Trophoblast cell (in vitro differentiated cells and primary cell): ENCODE measurements around the gene DNAJC13.

ENCODE experiments used
- DNase-seq, 2 donors: peaks; one replicate each; pipeline ENCODE4 v3.0.0-alpha.2; 2016
- H2AFZ ChIP-seq: 2 replicates; pipeline ENCODE4 v1.6.1; 2013; ENCODE audit warnings: low read length, moderate library complexity, mild to moderate bottlenecking; ENCODE audit not compliant: insufficient read depth, poor library complexity
- H2AK5ac ChIP-seq: 2 replicates; pipeline ENCODE4 v1.6.1; 2013; ENCODE audit warnings: mild to moderate bottlenecking, low read length
- H2BK120ac ChIP-seq: 2 replicates; pipeline ENCODE4 v1.6.1; 2013; ENCODE audit warnings: low read length, mild to moderate bottlenecking, moderate library complexity; ENCODE audit not compliant: insufficient read depth, poor library complexity
- H2BK12ac ChIP-seq: 2 replicates; pipeline ENCODE4 v1.6.1; 2013; ENCODE audit warnings: mild to moderate bottlenecking, low read length, moderate library complexity
- H2BK5ac ChIP-seq: 2 replicates; pipeline ENCODE4 v1.6.1; 2013; ENCODE audit warnings: low read length, low read depth, moderate library complexity, mild to moderate bottlenecking; ENCODE audit not compliant: poor library complexity
- H3K14ac ChIP-seq: 2 replicates; pipeline ENCODE4 v1.6.1; 2013; ENCODE audit warnings: mild to moderate bottlenecking, low read length
- H3K18ac ChIP-seq: 2 replicates; pipeline ENCODE4 v1.6.1; 2013; ENCODE audit warnings: mild to moderate bottlenecking, low read length
- H3K23ac ChIP-seq: 2 replicates; pipeline ENCODE4 v1.6.1; 2013; ENCODE audit warnings: low read length
- H3K27ac ChIP-seq: 2 replicates; pipeline ENCODE4 v1.5.1; 2013; ENCODE audit warnings: low read depth, mild to moderate bottlenecking, inconsistent platforms, low read length, moderate library complexity
- H3K27me3 ChIP-seq: 2 replicates; pipeline ENCODE4 v1.6.1; 2013; ENCODE audit warnings: inconsistent platforms, mild to moderate bottlenecking, low read length, moderate library complexity; ENCODE audit not compliant: insufficient read depth
- H3K36me3 ChIP-seq, 2 experiments: 1 replicate in 1 of 2; 2 replicates in 1 of 2; pipeline ENCODE4 v1.6.1; 2013; ENCODE audit warnings: low read length in 2 of 2, mild to moderate bottlenecking in 2 of 2, moderate library complexity in 1 of 2; ENCODE audit not compliant: insufficient read depth in 2 of 2, control insufficient read depth in 1 of 2
- H3K4ac ChIP-seq: 2 replicates; pipeline ENCODE4 v1.6.1; 2013; ENCODE audit warnings: low read depth, mild to moderate bottlenecking, low read length, moderate library complexity
- H3K4me1 ChIP-seq, 2 experiments: 1 replicate in 1 of 2; 2 replicates in 1 of 2; pipeline ENCODE4 v1.6.1; 2013; ENCODE audit warnings: low read length in 2 of 2, mild to moderate bottlenecking in 2 of 2, moderate library complexity in 1 of 2; ENCODE audit not compliant: insufficient read depth in 2 of 2, control insufficient read depth in 1 of 2
- H3K4me2 ChIP-seq: 2 replicates; pipeline ENCODE4 v1.6.1; 2013; ENCODE audit warnings: inconsistent platforms, mild to moderate bottlenecking, low read length, moderate library complexity
- H3K4me3 ChIP-seq: 2 replicates; pipeline ENCODE4 v1.5.1; 2013; ENCODE audit warnings: mild to moderate bottlenecking, low read depth, low read length, inconsistent platforms
- H3K79me1 ChIP-seq: one replicate; pipeline ENCODE4 v1.6.1; 2013; ENCODE audit warnings: low read length
- H3K79me2 ChIP-seq: 2 replicates; pipeline ENCODE4 v1.6.1; 2013; ENCODE audit warnings: low read length, mild to moderate bottlenecking; ENCODE audit not compliant: control insufficient read depth, insufficient read depth, poor library complexity
- H3K9ac ChIP-seq: 2 replicates; pipeline ENCODE4 v1.6.1; 2013; ENCODE audit warnings: mild to moderate bottlenecking, low read length
- H3K9me3 ChIP-seq: 2 replicates; pipeline ENCODE4 v1.6.1; 2013; ENCODE audit warnings: low read depth, mild to moderate bottlenecking, control low read depth, inconsistent platforms, low read length; ENCODE audit not compliant: insufficient read depth
- H4K12ac ChIP-seq: 2 replicates; pipeline ENCODE4 v1.6.1; 2013; ENCODE audit warnings: low read depth, mild to moderate bottlenecking, low read length, moderate library complexity
- H4K8ac ChIP-seq: 2 replicates; pipeline ENCODE4 v1.6.1; 2013; ENCODE audit warnings: low read depth, mild to moderate bottlenecking, low read length, moderate library complexity
- H4K91ac ChIP-seq: one replicate; pipeline ENCODE4 v1.6.1; 2013; ENCODE audit warnings: low read depth, mild to moderate bottlenecking, low read length, moderate library complexity
- WGBS: extraction: QIAGEN DNeasy Blood & Tissue Kit; methylation state at CpG from one replicate; pipeline ENCODE4 v1.1.7; 2013; ENCODE audit warnings: missing lambda C conversion rate; ENCODE audit not compliant: insufficient read length, insufficient coverage; ENCODE audit errors: extremely low coverage; 5-methylcytosine and 5-hydroxymethylcytosine counted together

Gene DNAJC13

GRCh38 chr3:132587401-132587800 is 170.1 kb downstream of the DNAJC13 start:
- Histone ChIP-seq H3K23ac (no peak overlapping the region), H3K14ac (no peak overlapping the region), H2AK5ac (no peak overlapping the region), H3K18ac (no peak overlapping the region), H2BK5ac (no peak overlapping the region), H3K36me3 (no peaks in the 10 kb centered on the region), H3K9ac (no peak overlapping the region), H3K79me2 (no peaks in the 10 kb centered on the region), H2BK12ac (no peak overlapping the region), H3K4me3 (no peak overlapping the region), H3K79me1 (no peaks in the 10 kb centered on the region), H3K27me3 (no peaks in the 10 kb centered on the region), H3K27ac (no peak overlapping the region), H3K4me2 (no peak overlapping the region), H3K4ac (no peak overlapping the region), H4K8ac (no peak overlapping the region), H2BK120ac (no peak overlapping the region), H2AFZ (no peak overlapping the region), H4K12ac (no peak overlapping the region), H4K91ac (no peak overlapping the region), H3K4me1 (no peaks in the 10 kb centered on the region), H3K9me3 (no peaks in the 10 kb centered on the region)
- no CpG with 5 or more reads among the region's 1 CpG for WGBS
- DNase-seq, result no peak
